Lower leg skin (tissue), 4 donors: Measurements from ENCODE around the gene AKT3. TPM values are rescaled to one million over a fixed set of nuclear protein-coding genes. Genes with fewer than 3 reads are reported as not detected.

Experiments used
- DNase-seq, 2 donors: peaks; one replicate each; pipeline ENCODE4 v3.0.0-alpha.2; 2019; ENCODE audit warnings: low spot score in 2 of 2
- H3K4me3 ChIP-seq: fragments of 200-600 bp; sonication (generic); 2 replicates; pipeline ENCODE4 v1.5.1; 2017; ENCODE audit warnings: mild to moderate bottlenecking, low read depth; ENCODE audit not compliant: poor library complexity, severe bottlenecking
- CTCF ChIP-seq, 3 donors: fragments of 450-650 bp; IDR thresholded peaks; one replicate each; pipeline ENCODE4 v1.5.1; 2016; ENCODE audit warnings: antibody characterized with exemption in 3 of 3, mild to moderate bottlenecking in 3 of 3, moderate library complexity in 2 of 3
- POLR2A ChIP-seq, 2 donors: fragments of 450-650 bp; IDR thresholded peaks; one replicate each; pipeline ENCODE4 v1.6.1; 2016 to 2017; ENCODE audit warnings: antibody characterized with exemption in 2 of 2, mild to moderate bottlenecking in 1 of 2, moderate library complexity in 1 of 2
- WGBS, 2 donors: methylation state at CpG; one replicate each; pipeline ENCODE4 v1.1.5; 2018; 5-methylcytosine and 5-hydroxymethylcytosine counted together
- intact Hi-C: fragments of 100-400 bp; cut with DNase I; formaldehyde crosslinking; loops from one replicate; pipeline ENCODE4 v1.15.0; 2023; ENCODE audit warnings: low total_unique reads
- total RNA-seq, 4 donors: library from RNA; depleted of rRNA; stranded (reverse); fragments of >200 nt; gene quantifications; one replicate each; pipeline ENCODE4 v1.1.0, GENCODE V29; 2016

Gene AKT3
- total RNA-seq, 4 donors from 2014 or later = 7.8 to 16.3 (median 10.4) TPM

- no peak for DNase-seq
- no peak overlapping the region for H3K4me3 ChIP-seq
- TF ChIP-seq POLR2A (IDR thresholded peaks at IDR 0.05) = no peak
- TF ChIP-seq CTCF (IDR thresholded peaks at IDR 0.05) = no peak
- 66 to 69% methylated on average over 5 of the region's 5 CpGs for WGBS, 2 donors
- intact Hi-C loops = no loop called here
These were observed 349.0 kb downstream of the AKT3 start for GRCh38 chr1:243501002-243501401.

GRCh38 chr1:243500512-243500911, 349.5 kb downstream of the AKT3 start:
- WGBS, 2 donors = 85 to 95% methylated on average over 5 of the region's 5 CpGs
- no peak for DNase-seq
- no peak overlapping the region for H3K4me3 ChIP-seq
- TF ChIP-seq CTCF (IDR thresholded peaks at IDR 0.05) (no peak), POLR2A (IDR thresholded peaks at IDR 0.05) (no peak)
- intact Hi-C loops = no loop called here

GRCh38 chr1:243499711-243500110, 350.3 kb downstream of the AKT3 start:
- intact Hi-C loops = no loop called here
- no peak overlapping the region for H3K4me3 ChIP-seq
- TF ChIP-seq CTCF (IDR thresholded peaks at IDR 0.05) = no peak
- TF ChIP-seq POLR2A (IDR thresholded peaks at IDR 0.05) = no peak
- WGBS, 2 donors = 95 to 96% methylated on average over 10 of the region's 10 CpGs
- DNase-seq = no peak

- no peak overlapping the region for H3K4me3 ChIP-seq
- WGBS, 2 donors = 75 to 78% methylated on average over 4 of the region's 4 CpGs
- no peak for TF ChIP-seq POLR2A (IDR thresholded peaks at IDR 0.05)
- TF ChIP-seq CTCF (IDR thresholded peaks at IDR 0.05) = no peak
- intact Hi-C loops = no loop called here
- DNase-seq = no peak
These were observed 350.8 kb downstream of the AKT3 start for GRCh38 chr1:243499248-243499647.

DNA sequence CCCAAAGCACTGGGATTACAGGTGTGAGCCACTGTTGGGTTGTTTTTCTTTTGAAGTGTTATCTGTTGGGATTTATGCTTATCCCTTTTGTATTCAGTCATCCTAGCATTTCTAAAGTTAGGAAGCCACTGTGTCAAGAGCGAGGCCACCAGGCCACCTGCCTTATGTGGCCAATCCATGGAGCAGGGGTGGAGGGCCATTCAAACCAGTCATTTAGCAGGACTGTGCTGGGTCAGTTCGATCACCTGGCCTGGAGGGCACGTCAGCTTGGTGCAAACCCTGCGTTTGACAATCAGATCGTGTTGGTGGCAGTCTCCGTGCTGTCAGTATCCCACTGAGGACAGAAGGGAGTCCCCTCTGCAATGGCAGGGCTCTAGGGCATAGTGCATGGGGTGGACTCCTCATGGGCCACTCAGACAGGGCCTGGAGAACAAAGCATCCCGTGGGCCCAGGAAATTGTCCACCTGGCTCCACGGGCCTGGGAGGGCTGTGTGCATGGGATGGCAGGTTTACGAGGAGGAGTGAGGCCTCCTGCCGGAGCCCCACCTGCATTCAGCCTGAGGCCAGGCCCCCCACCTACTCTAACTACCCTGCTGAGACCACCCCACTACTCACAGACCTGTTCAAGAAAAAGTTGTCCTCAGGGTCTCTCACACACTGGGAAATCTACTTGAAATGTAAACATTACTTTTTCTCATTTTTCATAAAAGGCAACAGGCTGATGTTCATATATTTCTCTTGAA, 351.9 kb downstream of the AKT3 start:
- no peak overlapping the region for H3K4me3 ChIP-seq
- no peak for DNase-seq
- no peak for TF ChIP-seq CTCF (IDR thresholded peaks at IDR 0.05)
- no peak for TF ChIP-seq POLR2A (IDR thresholded peaks at IDR 0.05)
- WGBS, 2 donors = 86 to 97% methylated on average over 9 to 10 of the region's 10 CpGs
- intact Hi-C loops = no loop called here

DNA sequence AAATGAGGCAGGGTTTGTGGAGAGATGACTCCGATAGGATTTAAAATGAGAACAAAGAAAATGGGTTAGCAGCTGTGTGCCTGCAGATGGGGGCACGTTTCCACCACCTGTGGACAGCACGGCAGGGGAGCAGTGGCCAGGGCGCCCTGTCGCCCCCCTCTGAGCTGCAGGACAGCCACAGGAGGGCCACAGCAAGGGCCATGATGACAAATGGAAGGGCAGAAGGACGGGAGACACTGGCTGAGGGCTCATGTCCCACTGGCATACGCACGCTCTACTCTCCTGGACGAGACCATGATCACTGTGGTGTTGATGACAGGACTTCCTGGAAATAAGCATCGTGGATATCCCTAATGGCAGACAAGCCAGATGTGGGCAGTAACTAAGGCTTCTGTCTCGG, 353.2 kb downstream of the AKT3 start:
- 89 to 94% methylated on average over 11 of the region's 11 CpGs for WGBS, 2 donors
- intact Hi-C loops = no loop called here
- no peak for TF ChIP-seq POLR2A (IDR thresholded peaks at IDR 0.05)
- TF ChIP-seq CTCF (IDR thresholded peaks at IDR 0.05) = no peak
- DNase-seq = no peak
- H3K4me3 ChIP-seq = no peak overlapping the region
